HepG2 (cell line): ENCODE measurements around the gene SMLR1. TPM values are rescaled to one million over a fixed set of nuclear protein-coding genes. Genes with fewer than 3 reads are reported as not detected.
A peak's percentile ranks its signal among the peaks of the same experiment; 100 is the strongest.

Source experiments
- ATAC-seq: fragments of 200-7000 bp; cut with Tn5 transposase; 3 replicates; pipeline ENCODE4 v1.9.1; 2020; ENCODE audit warnings: mild to moderate bottlenecking, moderate library complexity
- BruUV-seq: library from RNA; stranded (reverse); fragments of 400-500 nt; replicated peaks from 2 replicates; lab custom pipeline; 2021; lab: Mats Ljungman, UMichigan
- CTCF ChIA-PET: fragments of 300-600 bp; formaldehyde crosslinking; extraction: SDS; loops from one replicate; lab custom pipeline; 2021; ENCODE audit warnings: low total read pairs, inconsistent platforms, low intra/inter-chr PET ratio; lab: Yijun Ruan, JAX
- POLR2A ChIA-PET: fragments of 350-600 bp; sonication (Branson Sonifier 250); formaldehyde crosslinking; loops from one replicate; lab custom pipeline; 2020; ENCODE audit warnings: antibody characterized with exemption, inconsistent platforms; lab: Yijun Ruan, JAX
- DNase-seq: peaks from one replicate; pipeline ENCODE4 v3.0.0-alpha.2; 2015; ENCODE audit warnings: low spot score
- FAIRE-seq: peaks from 3 replicates; lab custom pipeline; 2011; peaks lifted over from hg19 to GRCh38; lab: Jason Lieb, UNC
- H2AFZ ChIP-seq: one replicate; pipeline ENCODE4 v1.6.1; 2011; ENCODE audit warnings: low read length, inconsistent platforms
- H3K27ac ChIP-seq: fragments of 300-600 bp; 3 replicates; pipeline ENCODE4 v1.8.0; 2011; ENCODE audit warnings: mixed run types, mild to moderate bottlenecking, mixed read lengths, low read length, inconsistent platforms; ENCODE audit not compliant: insufficient read depth; ENCODE audit errors: extremely low read length
- H3K27me3 ChIP-seq, 2 experiments: fragments of 200-600 bp in 1 of 2; 2 replicates in 1 of 2; 3 replicates in 1 of 2; pipeline versions ENCODE4 v1.6.0 to v1.8.0; 2011; ENCODE audit warnings: low read length in 2 of 2, mild to moderate bottlenecking in 2 of 2, moderate library complexity in 2 of 2, inconsistent platforms in 1 of 2; ENCODE audit not compliant: insufficient read depth in 2 of 2, control insufficient read depth in 1 of 2
- H3K36me3 ChIP-seq, 2 experiments: fragments of 200-600 bp in 1 of 2; replicated peaks in 1 of 2; 2 replicates in 1 of 2; 3 replicates in 1 of 2; pipeline versions ENCODE4 v1.5.1 to v1.8.0; 2011; ENCODE audit warnings: low read length in 2 of 2, inconsistent platforms in 1 of 2; ENCODE audit not compliant: insufficient read depth in 2 of 2, control insufficient read depth in 1 of 2
- H3K4me1 ChIP-seq: 2 replicates; pipeline ENCODE4 v1.5.1; 2012; ENCODE audit warnings: low read length, inconsistent platforms; ENCODE audit not compliant: insufficient read depth
- H3K4me2 ChIP-seq: 2 replicates; pipeline ENCODE4 v1.6.0; 2011; ENCODE audit warnings: low read depth, low read length, inconsistent platforms
- H3K4me3 ChIP-seq, 3 experiments: fragments of 200-600 bp in 1 of 3; sonication (generic), shearing (Covaris generic) in 1 of 3; replicated peaks in 1 of 3; 2 replicates each; pipeline ENCODE4 v1.5.1; 2011 to 2016; ENCODE audit warnings: low read length in 3 of 3, inconsistent platforms in 2 of 3, low read depth in 2 of 3, mild to moderate bottlenecking in 2 of 3, control low read depth in 1 of 3, mixed read lengths in 1 of 3; ENCODE audit not compliant: insufficient read depth in 1 of 3
- H3K79me2 ChIP-seq: one replicate; pipeline ENCODE4 v1.6.1; 2011; ENCODE audit warnings: low read length, inconsistent platforms; ENCODE audit not compliant: insufficient read depth
- H3K9ac ChIP-seq: 2 replicates; pipeline ENCODE4 v1.6.0; 2011; ENCODE audit warnings: mild to moderate bottlenecking, low read depth, low read length, inconsistent platforms; ENCODE audit not compliant: insufficient read depth
- H3K9me3 ChIP-seq: 2 replicates; pipeline ENCODE4 v1.5.1; 2012; ENCODE audit warnings: mild to moderate bottlenecking, low read length
- H4K20me1 ChIP-seq: 2 replicates; pipeline ENCODE4 v1.6.0; 2011; ENCODE audit warnings: inconsistent platforms, mild to moderate bottlenecking, low read length, moderate library complexity; ENCODE audit not compliant: insufficient read depth
- FLYWCH1 ChIP-seq: sonication (generic); formaldehyde crosslinking; IDR thresholded peaks from 2 replicates; pipeline ENCODE4 v1.8.1; 2023; ENCODE audit warnings: mild to moderate bottlenecking, missing genetic modification reagents
- GPN1 ChIP-seq: sonication (generic); formaldehyde crosslinking; IDR thresholded peaks from 2 replicates; pipeline ENCODE4 v1.5.1; 2020; ENCODE audit warnings: missing genetic modification reagents, borderline replicate concordance
- HMGA1 ChIP-seq: sonication (generic); formaldehyde crosslinking; conservative IDR thresholded peaks from 2 replicates; pipeline ENCODE4 v1.4.0; 2020; ENCODE audit warnings: missing genetic modification reagents
- MAFG ChIP-seq: sonication (generic); formaldehyde crosslinking; IDR thresholded peaks from 2 replicates; pipeline ENCODE4 v1.5.1; 2020; ENCODE audit warnings: mild to moderate bottlenecking, missing genetic modification reagents
- MEIS1 ChIP-seq: sonication (generic); formaldehyde crosslinking; IDR thresholded peaks from 2 replicates; pipeline ENCODE4 v1.9.0; 2021; ENCODE audit warnings: mild to moderate bottlenecking, missing genetic modification reagents, moderate library complexity, borderline replicate concordance
- MEIS2 ChIP-seq: sonication (generic); formaldehyde crosslinking; IDR thresholded peaks from 2 replicates; pipeline ENCODE4 v1.9.0; 2021; ENCODE audit warnings: mild to moderate bottlenecking, missing genetic modification reagents
- RFXANK ChIP-seq: IDR thresholded peaks from 2 replicates; pipeline ENCODE4 v1.6.1; 2016
- TCF7L2 ChIP-seq: IDR thresholded peaks from 2 replicates; pipeline ENCODE4 v1.6.1; 2011; ENCODE audit warnings: mild to moderate bottlenecking, low read depth, low read length, moderate library complexity
- TGIF2 ChIP-seq: IDR thresholded peaks from 2 replicates; pipeline ENCODE4 v1.6.1; 2016; ENCODE audit warnings: control low read depth, missing compliant biosample characterization
- ZEB1 ChIP-seq: IDR thresholded peaks from 2 replicates; pipeline ENCODE4 v1.6.1; 2012; ENCODE audit warnings: mild to moderate bottlenecking, low read depth, inconsistent platforms; ENCODE audit not compliant: insufficient replicate concordance
- ZNF660 ChIP-seq: sonication (generic); formaldehyde crosslinking; IDR thresholded peaks from 2 replicates; pipeline ENCODE4 v1.5.1; 2020; ENCODE audit warnings: mild to moderate bottlenecking, low read depth, missing genetic modification reagents, borderline replicate concordance
- ZNF782 ChIP-seq: sonication (generic); formaldehyde crosslinking; IDR thresholded peaks from 2 replicates; pipeline ENCODE4 v1.4.0; 2020; ENCODE audit warnings: missing genetic modification reagents, mild to moderate bottlenecking, borderline replicate concordance
- in situ Hi-C: cut with HindIII; loops from 2 replicates; pipeline ENCODE4 v1.10.0; 2017; ENCODE audit warnings: low pct_unique_long_range_greater_than_20kb; ENCODE audit not compliant: extremely low pct_ligation_motif_present
- intact Hi-C: fragments of 100-400 bp; cut with micrococcal nuclease; formaldehyde crosslinking; loops from one replicate; pipeline ENCODE4 v1.10.0; 2022; ENCODE audit not compliant: unreplicated experiment
- polyA plus RNA-seq, 8 experiments: library from polyadenylated mRNA; depleted of rRNA in 3 of 8; stranded (reverse) in 7 of 8; unstranded in 1 of 8; fragments of >200 nt; fragmentation: Illumina TruSeq in 4 of 8; extraction: Trizol in 4 of 8; gene quantifications; 2 replicates each; pipeline versions ENCODE4 v1.2.1 to v1.2.3, GENCODE V29; 2011 to 2016; ENCODE audit warnings: low read depth in 4 of 8, missing spikeins in 1 of 8, mixed read lengths in 1 of 8; ENCODE audit not compliant: insufficient read depth in 1 of 8
- total RNA-seq, 5 experiments: library from RNA; depleted of rRNA; stranded (reverse); fragments of >200 nt; fragmentation: Illumina TruSeq; extraction: Trizol; gene quantifications; 2 replicates each; pipeline ENCODE4 v1.2.3, GENCODE V29; 2016; ENCODE audit warnings: low read depth in 1 of 5
- TF ChIP-seq, protein P1 (sequence below): sonication (generic); formaldehyde crosslinking; conservative IDR thresholded peaks from 2 replicates; pipeline ENCODE4 v1.4.0; 2020; ENCODE audit warnings: missing genetic modification reagents
- TF ChIP-seq, protein P2 (sequence below): sonication (generic); formaldehyde crosslinking; IDR thresholded peaks from 2 replicates; pipeline ENCODE4 v1.9.0; 2021; ENCODE audit warnings: missing genetic modification reagents, borderline replicate concordance
- TF ChIP-seq, protein P3 (sequence below): sonication (generic); formaldehyde crosslinking; IDR thresholded peaks from 2 replicates; pipeline ENCODE4 v1.4.0; 2020; ENCODE audit warnings: missing genetic modification reagents; ENCODE audit errors: not compliant biosample characterization

The SMLR1 gene
- total and polyA plus RNA-seq, 2 of the 13 experiments (the other 11 are each of a cell fraction or from before 2014, with no cell fraction given): 41.8 to 104 TPM

DNA sequence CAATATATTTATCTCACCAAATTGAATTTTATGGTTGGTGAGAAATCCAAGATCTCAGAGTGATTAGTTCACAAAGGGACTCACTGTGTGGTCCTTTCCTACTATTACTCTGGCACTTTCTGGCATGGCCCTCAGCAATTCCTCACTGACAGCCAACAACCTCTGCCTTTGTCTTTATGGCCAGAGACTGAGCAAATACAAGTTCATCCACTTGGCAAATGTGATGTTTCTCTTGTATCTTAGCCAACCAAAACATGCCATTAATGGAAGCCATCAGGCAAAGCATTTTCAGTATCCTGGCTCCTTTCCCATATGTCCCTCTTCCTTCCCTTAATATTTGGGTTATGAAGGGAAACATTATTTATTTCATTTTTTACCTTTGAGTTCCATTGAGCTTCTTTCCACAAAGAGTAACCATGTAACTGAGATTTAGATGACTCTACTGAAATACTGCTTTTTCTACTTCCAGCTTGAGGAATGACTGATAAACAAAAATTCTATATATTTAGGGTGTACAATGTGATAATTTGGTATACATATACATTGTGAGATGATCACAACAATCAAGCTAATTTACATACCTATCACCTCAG is 30.8 kb upstream of the SMLR1 start:
- Histone ChIP-seq H3K27ac (no peak overlapping the region), H3K9ac (no peak overlapping the region), H3K79me2 (no peaks in the 10 kb centered on the region), H3K4me3 (no peak overlapping the region), H3K36me3 (no peaks in the 10 kb centered on the region), H3K4me1 (no peaks in the 10 kb centered on the region), H2AFZ (no peak overlapping the region), H3K4me2 (no peak overlapping the region), H3K27me3 (no peaks in the 10 kb centered on the region), H3K9me3 (peaks cover 5% of the 10 kb centered on the region), H4K20me1 (no peaks in the 10 kb centered on the region)
- in situ Hi-C loops (no loop called here), intact Hi-C loops (no loop called here)
- no peak for TF ChIP-seq TCF7L2
- TF ChIP-seq FLYWCH1 (CRISPR knock-in tag): no peak
- no peak for TF ChIP-seq ZNF660 (CRISPR knock-in tag)
- TF ChIP-seq, protein P1, sequence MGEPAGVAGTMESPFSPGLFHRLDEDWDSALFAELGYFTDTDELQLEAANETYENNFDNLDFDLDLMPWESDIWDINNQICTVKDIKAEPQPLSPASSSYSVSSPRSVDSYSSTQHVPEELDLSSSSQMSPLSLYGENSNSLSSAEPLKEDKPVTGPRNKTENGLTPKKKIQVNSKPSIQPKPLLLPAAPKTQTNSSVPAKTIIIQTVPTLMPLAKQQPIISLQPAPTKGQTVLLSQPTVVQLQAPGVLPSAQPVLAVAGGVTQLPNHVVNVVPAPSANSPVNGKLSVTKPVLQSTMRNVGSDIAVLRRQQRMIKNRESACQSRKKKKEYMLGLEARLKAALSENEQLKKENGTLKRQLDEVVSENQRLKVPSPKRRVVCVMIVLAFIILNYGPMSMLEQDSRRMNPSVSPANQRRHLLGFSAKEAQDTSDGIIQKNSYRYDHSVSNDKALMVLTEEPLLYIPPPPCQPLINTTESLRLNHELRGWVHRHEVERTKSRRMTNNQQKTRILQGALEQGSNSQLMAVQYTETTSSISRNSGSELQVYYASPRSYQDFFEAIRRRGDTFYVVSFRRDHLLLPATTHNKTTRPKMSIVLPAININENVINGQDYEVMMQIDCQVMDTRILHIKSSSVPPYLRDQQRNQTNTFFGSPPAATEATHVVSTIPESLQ (CRISPR knock-in tag): no peak
- TF ChIP-seq MAFG (CRISPR knock-in tag): no peak
- no peak for TF ChIP-seq TGIF2 (CRISPR knock-in tag)
- TF ChIP-seq, protein P2, sequence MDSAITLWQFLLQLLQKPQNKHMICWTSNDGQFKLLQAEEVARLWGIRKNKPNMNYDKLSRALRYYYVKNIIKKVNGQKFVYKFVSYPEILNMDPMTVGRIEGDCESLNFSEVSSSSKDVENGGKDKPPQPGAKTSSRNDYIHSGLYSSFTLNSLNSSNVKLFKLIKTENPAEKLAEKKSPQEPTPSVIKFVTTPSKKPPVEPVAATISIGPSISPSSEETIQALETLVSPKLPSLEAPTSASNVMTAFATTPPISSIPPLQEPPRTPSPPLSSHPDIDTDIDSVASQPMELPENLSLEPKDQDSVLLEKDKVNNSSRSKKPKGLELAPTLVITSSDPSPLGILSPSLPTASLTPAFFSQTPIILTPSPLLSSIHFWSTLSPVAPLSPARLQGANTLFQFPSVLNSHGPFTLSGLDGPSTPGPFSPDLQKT (CRISPR knock-in tag): no peak
- no peak for TF ChIP-seq ZEB1
- TF ChIP-seq MEIS2 (CRISPR knock-in tag): no peak
- TF ChIP-seq ZNF782 (CRISPR knock-in tag): no peak
- no peak for TF ChIP-seq GPN1 (CRISPR knock-in tag)
- TF ChIP-seq MEIS1 (CRISPR knock-in tag): no peak
- no peak for TF ChIP-seq HMGA1 (CRISPR knock-in tag)
- TF ChIP-seq RFXANK (CRISPR knock-in tag): no peak
- TF ChIP-seq, protein P3, sequence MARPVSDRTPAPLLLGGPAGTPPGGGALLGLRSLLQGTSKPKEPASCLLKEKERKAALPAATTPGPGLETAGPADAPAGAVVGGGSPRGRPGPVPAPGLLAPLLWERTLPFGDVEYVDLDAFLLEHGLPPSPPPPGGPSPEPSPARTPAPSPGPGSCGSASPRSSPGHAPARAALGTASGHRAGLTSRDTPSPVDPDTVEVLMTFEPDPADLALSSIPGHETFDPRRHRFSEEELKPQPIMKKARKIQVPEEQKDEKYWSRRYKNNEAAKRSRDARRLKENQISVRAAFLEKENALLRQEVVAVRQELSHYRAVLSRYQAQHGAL: no peak
- no peak for FAIRE-seq
- no peak for DNase-seq
- BruUV-seq: no TSS peak
- CTCF ChIA-PET: no interaction called here
- ATAC-seq: peak; percentile 49; the same call in 2 of the 3 replicates
- POLR2A ChIA-PET: interaction anchor here (2.0 kb wide), 1 partner anchor 31 kb away, joined by 4 read pairs; the partner anchor contains the start of gene SMLR1
